Glutamatergic neuron (in vitro differentiated cells): Measurements from ENCODE around the gene NBPF12. TPM values are rescaled to one million over a fixed set of nuclear protein-coding genes. Genes with fewer than 3 reads are reported as not detected.
"Not testable (repeated sequence)": the region's sequence is repeated elsewhere in the genome, so short reads cannot be mapped to it uniquely, and the experiment has no call there.

ENCODE experiments used
- DNase-seq: peaks from one replicate; pipeline ENCODE4 v3.0.0; 2022
- H3K27ac Mint-ChIP-seq: one replicate; pipeline ENCODE4 v1.8.0; 2020; ENCODE audit warnings: mild to moderate bottlenecking, mixed read lengths, inconsistent platforms; ENCODE audit not compliant: unreplicated experiment
- H3K27me3 Mint-ChIP-seq: one replicate; pipeline ENCODE4 v1.8.0; 2020; ENCODE audit warnings: mild to moderate bottlenecking, moderate library complexity, mixed read lengths, inconsistent platforms; ENCODE audit not compliant: unreplicated experiment
- H3K36me3 Mint-ChIP-seq: one replicate; pipeline ENCODE4 v1.8.0; 2020; ENCODE audit warnings: mild to moderate bottlenecking, mixed read lengths, inconsistent platforms; ENCODE audit not compliant: unreplicated experiment
- H3K4me1 Mint-ChIP-seq: one replicate; pipeline ENCODE4 v1.8.0; 2020; ENCODE audit warnings: mild to moderate bottlenecking, low read depth, mixed read lengths, inconsistent platforms; ENCODE audit not compliant: unreplicated experiment
- H3K4me3 Mint-ChIP-seq: one replicate; pipeline ENCODE4 v1.8.0; 2020; ENCODE audit warnings: mild to moderate bottlenecking, mixed read lengths, inconsistent platforms; ENCODE audit not compliant: unreplicated experiment
- H3K9me3 Mint-ChIP-seq: one replicate; pipeline ENCODE4 v1.8.0; 2020; ENCODE audit warnings: mild to moderate bottlenecking, moderate library complexity, mixed read lengths, inconsistent platforms; ENCODE audit not compliant: unreplicated experiment
- total RNA-seq: library from RNA; stranded (reverse); fragmentation: NEBNext Ultra II Directional; extraction: Animal tissue kit (Norgen Biotek cat#: 25700); gene quantifications from one replicate; pipeline ENCODE4 v1.2.1, GENCODE V29; 2021; ENCODE audit not compliant: unreplicated experiment

NBPF12 gene
- total RNA-seq, 1 donor from 2014 or later, result 14.7 TPM

GRCh38 chr1:146937462-146937861 is 662 bp upstream of the NBPF12 start:
- not testable (repeated sequence) for DNase-seq, H3K9me3 Mint-ChIP-seq, H3K27me3 Mint-ChIP-seq, H3K4me1 Mint-ChIP-seq, H3K27ac Mint-ChIP-seq, H3K36me3 Mint-ChIP-seq
- peak overlapping the region; percentile 61 for H3K4me3 Mint-ChIP-seq

DNA sequence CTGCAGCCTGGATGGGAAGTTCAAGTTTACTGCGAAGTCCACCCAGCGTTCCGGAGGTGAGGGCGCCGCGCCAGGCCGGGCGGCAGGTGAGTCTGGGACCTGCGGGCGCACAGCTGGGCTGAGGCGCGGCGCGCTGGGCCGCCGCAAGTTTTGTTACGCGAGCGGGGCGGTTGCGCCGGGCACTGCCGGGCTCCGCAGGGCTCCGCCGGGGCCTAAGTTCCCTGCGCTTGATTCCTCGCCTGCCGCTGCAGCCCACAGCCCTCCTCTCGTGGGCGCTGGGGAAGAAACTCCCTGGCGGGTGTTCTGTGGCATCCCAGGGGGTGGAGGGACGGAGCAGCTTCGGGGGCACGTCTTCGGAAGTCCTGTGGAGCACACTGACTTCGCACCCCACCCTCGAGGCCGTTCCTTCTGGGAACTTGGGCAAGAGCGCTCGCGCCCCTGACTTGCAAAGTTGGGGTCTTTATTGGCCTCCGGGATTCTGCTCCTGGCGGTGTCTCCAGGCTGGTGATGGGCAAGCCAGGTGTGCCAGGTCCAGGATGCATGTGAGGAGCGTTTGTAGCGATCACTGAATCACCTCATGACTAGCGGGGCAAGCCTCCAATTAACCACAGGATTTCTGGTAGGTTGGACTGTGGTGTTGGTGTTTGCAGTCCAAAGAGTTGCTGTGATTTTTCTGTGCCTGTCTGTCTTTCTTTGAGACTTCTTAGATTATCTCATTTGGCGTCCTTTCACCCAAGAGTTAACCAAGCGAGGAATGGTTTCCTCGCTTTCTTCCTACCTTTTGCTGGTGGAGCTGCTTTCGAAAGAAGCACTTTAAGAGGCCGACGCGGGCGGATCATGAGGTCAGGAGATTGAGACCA is 1.0 kb downstream of the NBPF12 start:
- not testable (repeated sequence) for H3K9me3 Mint-ChIP-seq, H3K27me3 Mint-ChIP-seq, H3K4me1 Mint-ChIP-seq, H3K36me3 Mint-ChIP-seq
- Mint-ChIP-seq H3K4me3 (peak overlapping the region; percentile 87), H3K27ac (peak overlapping the region; percentile 1)
- peak; percentile 29 for DNase-seq

DNA sequence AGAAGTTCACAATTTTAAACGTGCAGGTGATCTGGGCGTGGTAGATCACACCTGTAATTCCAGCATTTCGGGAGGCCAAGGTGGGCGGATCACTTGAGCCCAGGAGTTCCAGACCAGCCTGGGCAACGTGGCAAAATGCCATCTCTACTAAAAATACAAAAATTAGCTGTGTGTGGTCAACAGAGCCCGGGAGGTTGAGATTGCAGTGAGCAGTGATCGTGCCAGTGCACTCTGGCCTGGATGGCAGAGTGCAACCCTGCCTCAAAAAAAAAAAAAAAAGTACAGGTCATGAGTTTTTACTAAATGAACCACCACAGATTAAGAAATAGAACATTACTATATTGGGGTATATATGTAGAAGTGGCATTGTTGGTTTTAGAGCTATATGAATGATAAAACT is 2.2 kb downstream of the NBPF12 start:
- H3K27ac Mint-ChIP-seq, H3K9me3 Mint-ChIP-seq, H3K36me3 Mint-ChIP-seq, DNase-seq, H3K4me3 Mint-ChIP-seq, H3K27me3 Mint-ChIP-seq, H3K4me1 Mint-ChIP-seq: not testable (repeated sequence)

DNA sequence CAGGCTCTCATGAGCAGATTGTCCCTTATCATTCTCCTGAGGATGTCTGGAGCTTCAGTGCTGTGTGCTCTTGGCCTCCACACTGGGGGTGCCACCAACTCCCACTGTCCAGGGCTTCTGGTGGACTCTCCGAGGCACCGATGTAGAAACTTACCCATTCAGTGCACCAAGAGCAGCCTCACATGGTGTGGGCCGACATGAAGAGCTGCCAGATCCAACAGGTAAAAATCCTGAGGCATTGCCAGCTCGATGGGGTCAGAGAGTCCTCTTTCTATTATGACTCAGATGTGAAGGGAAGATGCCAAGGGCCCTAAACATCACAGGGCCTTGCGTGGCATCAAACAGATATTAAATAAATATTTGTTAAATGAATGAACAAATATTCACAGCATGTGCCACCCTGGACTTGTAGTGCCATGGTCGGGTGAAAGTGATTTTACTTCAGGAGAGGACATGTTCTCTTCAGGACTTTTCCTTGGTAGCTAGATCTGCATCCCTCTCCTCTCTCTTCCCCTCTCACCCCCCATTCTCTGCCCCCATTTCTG is 5.3 kb downstream of the NBPF12 start:
- not testable (repeated sequence) for H3K27me3 Mint-ChIP-seq, H3K36me3 Mint-ChIP-seq, H3K9me3 Mint-ChIP-seq, DNase-seq, H3K27ac Mint-ChIP-seq, H3K4me1 Mint-ChIP-seq, H3K4me3 Mint-ChIP-seq

DNA sequence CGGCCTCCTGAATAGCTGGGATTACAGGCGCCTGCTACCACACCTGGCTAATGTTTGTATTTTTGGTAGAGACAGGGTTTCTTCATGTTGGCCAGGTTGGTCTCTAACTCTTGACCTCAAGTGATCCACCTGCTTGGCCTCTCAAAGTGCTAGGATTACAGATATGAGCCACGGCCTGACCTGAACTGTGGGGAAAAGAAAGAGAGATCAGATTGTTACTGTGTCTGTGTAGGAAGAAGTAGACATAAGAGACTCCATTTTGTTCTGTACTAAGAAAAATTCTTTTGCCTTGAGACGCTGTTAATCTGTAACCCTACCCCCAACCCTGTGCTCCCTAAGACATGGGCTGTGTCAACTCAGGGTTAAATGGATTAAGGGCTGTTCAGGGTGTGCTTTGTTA is 10.0 kb downstream of the NBPF12 start:
- H3K36me3 Mint-ChIP-seq, DNase-seq, H3K4me3 Mint-ChIP-seq, H3K27me3 Mint-ChIP-seq, H3K4me1 Mint-ChIP-seq, H3K27ac Mint-ChIP-seq, H3K9me3 Mint-ChIP-seq: not testable (repeated sequence)

DNA sequence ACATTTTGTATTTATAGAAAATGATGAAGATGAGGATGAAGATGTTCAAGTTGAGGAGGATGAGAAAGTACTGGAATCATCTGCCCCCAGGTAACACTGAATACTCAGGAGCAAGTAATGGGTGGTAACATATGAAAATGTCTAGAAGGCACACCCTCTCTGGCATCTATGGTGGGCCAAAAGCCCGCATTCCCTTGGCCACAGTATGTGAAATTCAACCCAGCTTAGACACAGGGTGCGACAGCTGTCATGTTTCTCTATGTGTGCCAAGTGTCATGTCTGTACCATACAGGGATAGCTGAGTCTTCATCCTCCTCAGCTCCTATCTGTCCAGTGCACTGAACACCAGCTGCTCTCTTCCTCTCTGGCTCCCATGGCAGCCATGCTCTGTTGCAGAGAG is 26.2 kb downstream of the NBPF12 start:
- H3K36me3 Mint-ChIP-seq, H3K9me3 Mint-ChIP-seq, H3K27me3 Mint-ChIP-seq, DNase-seq, H3K27ac Mint-ChIP-seq, H3K4me3 Mint-ChIP-seq, H3K4me1 Mint-ChIP-seq: not testable (repeated sequence)

GRCh38 chr1:146966351-146966750 is 28.2 kb downstream of the NBPF12 start:
- not testable (repeated sequence) for H3K36me3 Mint-ChIP-seq, H3K27me3 Mint-ChIP-seq, H3K9me3 Mint-ChIP-seq, H3K4me3 Mint-ChIP-seq, DNase-seq, H3K4me1 Mint-ChIP-seq, H3K27ac Mint-ChIP-seq

- H3K27ac Mint-ChIP-seq, H3K27me3 Mint-ChIP-seq, DNase-seq, H3K9me3 Mint-ChIP-seq, H3K4me3 Mint-ChIP-seq, H3K36me3 Mint-ChIP-seq, H3K4me1 Mint-ChIP-seq: not testable (repeated sequence)
These were observed 32.5 kb downstream of the NBPF12 start for GRCh38 chr1:146970656-146971055.

DNA sequence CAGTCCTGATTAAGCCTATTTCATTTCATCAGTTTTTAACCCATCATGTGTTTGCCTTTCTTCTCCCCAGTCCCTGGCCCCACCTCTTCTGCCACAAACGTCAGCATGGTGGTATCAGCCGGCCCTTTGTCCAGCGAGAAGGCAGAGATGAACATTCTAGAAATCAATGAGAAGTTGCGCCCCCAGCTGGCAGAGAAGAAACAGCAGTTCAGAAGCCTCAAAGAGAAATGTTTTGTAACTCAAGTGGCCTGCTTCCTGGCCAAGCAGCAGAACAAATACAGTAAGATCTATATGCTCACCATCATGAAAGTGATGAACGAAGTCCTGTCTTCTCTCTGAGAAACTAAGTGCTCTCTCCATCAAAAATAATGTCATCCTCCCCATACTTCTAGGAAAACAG is 34.6 kb downstream of the NBPF12 start:
- DNase-seq, H3K9me3 Mint-ChIP-seq, H3K27ac Mint-ChIP-seq, H3K4me1 Mint-ChIP-seq, H3K36me3 Mint-ChIP-seq, H3K27me3 Mint-ChIP-seq, H3K4me3 Mint-ChIP-seq: not testable (repeated sequence)

DNA sequence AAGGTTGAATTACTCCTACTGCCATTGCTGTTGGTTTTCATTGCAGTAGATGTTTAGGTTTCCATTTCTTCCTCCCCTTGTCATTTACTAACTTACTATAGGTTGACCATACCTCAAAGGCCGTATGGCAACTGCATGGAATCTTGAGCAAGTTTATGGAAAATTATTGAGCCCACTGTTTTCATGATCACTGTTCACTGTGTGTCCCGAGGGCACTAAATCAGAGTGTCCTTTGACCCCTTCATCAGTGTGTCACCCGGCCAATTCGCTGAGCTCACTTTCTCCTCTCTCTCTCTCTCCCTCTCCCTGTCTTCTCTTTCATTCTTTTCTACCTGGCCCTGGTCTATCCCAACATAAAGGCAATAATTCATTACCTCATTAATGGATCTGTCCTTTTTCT is 47.7 kb downstream of the NBPF12 start:
- not testable (repeated sequence) for H3K9me3 Mint-ChIP-seq, H3K4me3 Mint-ChIP-seq, H3K27ac Mint-ChIP-seq, H3K4me1 Mint-ChIP-seq, H3K36me3 Mint-ChIP-seq, DNase-seq, H3K27me3 Mint-ChIP-seq

- H3K4me3 Mint-ChIP-seq, DNase-seq, H3K9me3 Mint-ChIP-seq, H3K36me3 Mint-ChIP-seq, H3K27me3 Mint-ChIP-seq, H3K4me1 Mint-ChIP-seq, H3K27ac Mint-ChIP-seq: not testable (repeated sequence)
These were observed 48.3 kb downstream of the NBPF12 start for GRCh38 chr1:146986450-146986849.

DNA sequence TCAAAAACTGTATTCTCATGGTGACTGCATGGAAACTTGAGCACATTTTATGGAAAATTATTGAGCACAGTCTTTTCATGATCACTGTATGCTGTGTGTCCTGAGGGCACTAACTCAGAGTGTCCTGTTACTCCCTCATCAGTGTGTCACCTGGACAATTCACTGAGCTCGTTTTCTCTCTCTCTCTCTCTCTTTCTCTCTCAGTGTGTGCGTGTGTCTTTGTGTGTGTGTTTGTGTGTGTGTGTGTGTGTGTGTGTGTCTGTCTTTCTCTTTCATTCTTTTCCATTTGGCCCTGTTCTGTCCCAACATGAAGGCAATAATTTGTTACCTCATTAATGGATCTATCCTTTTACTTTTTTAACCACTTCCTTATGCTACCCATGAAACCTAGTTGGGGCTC is 49.4 kb downstream of the NBPF12 start:
- H3K4me1 Mint-ChIP-seq, H3K4me3 Mint-ChIP-seq, H3K27me3 Mint-ChIP-seq, H3K36me3 Mint-ChIP-seq, H3K9me3 Mint-ChIP-seq, DNase-seq, H3K27ac Mint-ChIP-seq: not testable (repeated sequence)

GRCh38 chr1:146989455-146989854 is 51.3 kb downstream of the NBPF12 start:
- DNase-seq, H3K27ac Mint-ChIP-seq, H3K4me1 Mint-ChIP-seq, H3K4me3 Mint-ChIP-seq, H3K27me3 Mint-ChIP-seq, H3K9me3 Mint-ChIP-seq, H3K36me3 Mint-ChIP-seq: not testable (repeated sequence)
